Fibroblast of skin of left quadriceps (primary cell): Measurements from ENCODE around the gene APBA3.

ENCODE experiments used
- DNase-seq, 2 experiments: peaks; one replicate each; pipeline ENCODE4 v3.0.0-alpha.2; 2013; ENCODE audit warnings: low read depth in 2 of 2

APBA3 gene

GRCh38 chr19:3785938-3786824, 24.7 kb upstream of the APBA3 start, which contains the start of gene MATK:
MATK (minus strand) TSS chr19:3786381; CDS start chr19:3785135, 1,246 bp downstream.
- DNase-seq, result no peak

- DNase-seq, result no peak
These were observed 24.0 kb upstream of the APBA3 start for GRCh38 chr19:3785451-3785937.

- DNase-seq, result no peak
These were observed 23.3 kb upstream of the APBA3 start for GRCh38 chr19:3784607-3785450.

DNA sequence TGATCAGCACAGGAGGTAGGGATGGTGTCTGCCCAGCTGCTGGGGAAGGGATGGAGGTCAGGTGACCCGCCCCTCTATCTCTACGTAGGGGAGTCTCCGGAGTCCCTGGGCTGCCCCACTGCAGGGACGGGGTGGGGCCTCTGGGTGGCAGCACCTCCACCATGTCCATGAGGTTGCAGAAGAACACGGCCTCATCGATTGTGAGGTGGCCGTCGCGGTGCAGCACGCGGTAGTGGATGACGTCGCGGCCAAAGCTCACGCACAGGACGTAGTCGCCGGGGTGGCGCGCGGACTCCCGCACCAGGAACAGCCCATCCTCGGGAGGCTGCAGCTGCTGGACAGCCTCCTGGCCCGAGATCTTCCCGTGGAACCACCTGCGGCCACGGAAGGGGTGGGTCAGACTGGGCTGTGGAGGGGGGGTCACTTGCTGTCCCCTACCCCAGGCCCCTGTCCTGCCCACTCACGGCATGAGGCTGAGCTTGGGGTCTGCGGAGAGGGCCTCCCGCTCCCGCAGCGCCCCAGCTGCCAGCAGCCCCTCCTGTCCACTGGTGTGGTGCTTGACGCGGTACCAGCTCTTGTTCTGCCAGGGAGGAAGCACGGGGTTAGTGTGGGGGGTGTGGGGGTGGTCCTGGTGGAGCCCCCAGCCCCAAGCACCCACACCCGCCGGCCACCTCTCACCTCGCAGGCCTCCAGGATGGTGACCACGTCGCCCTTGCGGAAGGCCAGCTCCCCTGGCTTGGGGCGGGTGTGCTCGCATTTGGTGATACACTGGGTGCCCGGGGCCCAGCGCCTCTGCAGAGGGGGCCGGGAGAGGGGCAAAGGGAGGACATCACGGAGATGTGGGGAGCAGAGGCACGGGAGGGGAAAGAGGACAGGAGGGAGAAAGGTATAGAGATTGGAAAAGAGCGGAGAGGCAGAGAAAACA, 22.4 kb upstream of the APBA3 start:
- DNase-seq, result no peak

- no peak for DNase-seq
These were observed 21.4 kb upstream of the APBA3 start for GRCh38 chr19:3782903-3783302.

DNA sequence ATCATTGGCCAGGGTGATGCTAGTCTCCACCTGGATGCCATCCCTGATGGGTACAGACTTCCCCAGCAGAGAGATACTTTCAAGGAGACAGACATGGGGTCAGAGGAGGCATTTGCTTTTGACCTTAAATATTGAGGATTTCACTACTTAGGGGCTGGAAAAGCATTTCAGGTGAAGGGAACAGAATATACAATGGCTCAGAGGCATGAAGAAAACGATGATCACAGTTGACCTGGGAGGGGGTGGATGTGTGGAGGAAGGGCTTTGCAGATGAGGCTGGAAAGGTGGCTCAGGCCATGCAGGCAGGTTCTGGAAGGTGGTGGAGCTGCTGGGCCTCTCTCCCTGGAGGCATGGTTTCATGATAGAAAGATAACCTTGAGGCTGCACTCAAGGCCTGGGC, 20.8 kb upstream of the APBA3 start:
- DNase-seq, result no peak

- no peak for DNase-seq
These were observed 20.1 kb upstream of the APBA3 start for GRCh38 chr19:3781603-3782002.

DNA sequence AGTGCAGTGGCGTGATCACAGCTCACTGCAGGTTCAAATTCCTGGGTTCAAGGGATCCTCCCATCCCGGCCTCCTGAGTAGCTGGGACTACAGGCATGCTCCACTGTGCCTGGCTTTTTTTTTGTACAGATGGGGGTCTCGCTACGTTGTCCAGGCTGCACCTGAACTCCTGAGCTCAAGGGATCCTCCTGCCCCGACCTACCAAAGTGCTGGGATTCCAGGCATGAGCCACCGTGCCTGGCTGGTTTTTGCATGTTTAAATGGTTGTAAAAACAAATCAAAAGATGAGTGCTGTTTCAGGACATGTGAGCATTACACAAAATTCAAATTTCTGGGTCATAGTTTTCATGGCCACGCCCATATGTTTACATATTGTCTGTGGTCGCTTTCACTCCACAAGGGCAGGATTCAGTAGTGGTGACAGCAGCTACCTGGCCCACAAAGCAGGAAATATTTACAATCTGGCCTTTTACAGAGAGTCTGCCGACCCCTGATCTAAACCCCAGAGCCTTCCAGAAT, 19.4 kb upstream of the APBA3 start:
- no peak for DNase-seq

- DNase-seq, result no peak
These were observed 17.6 kb upstream of the APBA3 start for GRCh38 chr19:3778899-3779723.

- no peak for DNase-seq
These were observed 16.8 kb upstream of the APBA3 start for GRCh38 chr19:3778104-3778867.

- no peak for DNase-seq
These were observed 15.1 kb upstream of the APBA3 start for GRCh38 chr19:3776479-3777040.

DNA sequence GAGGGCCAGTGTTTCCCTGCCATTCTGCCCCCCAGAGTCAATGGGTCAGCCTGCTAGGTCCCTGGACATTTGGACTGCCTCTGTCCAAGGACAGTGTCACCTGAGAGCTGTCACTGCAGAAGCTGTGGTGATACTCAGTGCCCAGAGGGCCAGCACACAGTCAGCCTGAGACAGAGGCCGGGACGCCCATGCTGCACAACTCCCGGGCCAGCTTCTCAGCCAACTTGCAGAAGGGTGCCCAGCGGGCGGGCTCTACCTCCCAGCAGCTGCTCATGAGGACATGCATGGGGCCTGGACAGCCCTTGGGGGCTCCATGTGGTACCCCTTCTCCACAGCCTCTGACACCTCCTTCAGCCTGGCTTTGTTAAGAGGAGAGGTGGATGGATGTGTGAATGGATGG, 14.3 kb upstream of the APBA3 start:
- no peak for DNase-seq

- no peak for DNase-seq
These were observed 13.9 kb upstream of the APBA3 start for GRCh38 chr19:3775374-3775711.

- DNase-seq, result no peak
These were observed 13.3 kb upstream of the APBA3 start for GRCh38 chr19:3774621-3775373.

DNA sequence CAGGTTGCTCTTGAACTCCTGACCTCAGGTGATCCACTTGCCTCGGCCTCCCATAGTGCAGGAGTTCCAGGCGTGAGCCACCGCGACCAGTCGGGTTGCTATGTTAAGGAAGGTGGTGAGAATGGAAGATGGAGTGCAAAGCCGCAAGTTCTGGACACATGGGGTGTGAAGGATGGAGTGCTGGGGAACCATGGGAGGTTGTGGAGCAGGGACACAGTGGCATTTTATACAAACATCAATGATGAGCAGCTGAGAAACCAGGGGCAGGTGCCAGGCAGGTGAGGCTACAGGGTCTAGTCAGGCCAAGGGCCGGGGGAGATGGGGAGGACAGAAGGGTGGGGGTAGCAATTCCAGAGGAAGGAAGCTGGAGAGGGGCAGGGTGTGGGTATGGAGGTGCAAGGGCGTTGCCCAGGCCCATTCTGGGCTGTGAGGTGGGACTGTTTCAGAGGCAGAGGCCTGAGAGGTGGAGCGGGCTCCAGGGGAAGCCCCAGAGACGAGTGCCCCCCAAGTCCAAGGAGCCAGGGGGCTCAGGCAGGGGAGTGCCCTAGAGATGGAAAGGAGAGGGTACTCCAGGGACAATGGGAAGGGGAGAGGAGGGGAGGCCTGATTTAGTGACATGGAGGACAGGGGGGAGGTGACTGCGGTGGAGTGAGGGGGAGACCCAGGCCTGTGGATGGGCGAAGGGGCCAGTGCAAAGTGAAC, 12.5 kb upstream of the APBA3 start:
- DNase-seq, result no peak

DNA sequence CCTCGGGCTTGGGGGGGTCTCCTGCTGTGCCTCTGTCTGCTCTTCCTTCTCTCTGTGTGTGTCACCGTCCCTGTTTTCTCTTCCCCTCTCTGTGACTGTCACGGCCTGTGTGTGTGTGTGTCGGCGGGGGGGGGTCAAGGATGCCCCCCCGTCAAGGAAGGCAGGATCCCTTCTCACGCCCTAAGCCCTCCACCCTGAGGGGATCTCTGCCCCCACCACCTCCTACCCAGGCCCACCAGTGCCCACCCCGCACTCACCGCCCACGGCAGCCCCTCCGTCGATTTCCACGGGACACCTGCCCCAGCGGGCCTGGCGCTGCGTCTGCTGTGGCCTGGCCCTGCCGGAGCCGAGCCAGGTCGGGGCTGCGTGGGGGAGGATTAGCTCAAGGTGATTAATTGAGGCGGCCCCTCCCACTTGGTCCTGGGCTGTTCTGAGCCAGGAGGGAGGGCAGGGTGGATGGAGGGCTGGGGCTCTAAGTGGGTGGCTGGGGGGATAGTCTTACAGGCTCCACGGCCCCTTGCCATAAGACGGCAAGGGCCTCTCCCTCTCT, 10.5 kb upstream of the APBA3 start, which contains the start of gene RAX2:
RAX2 (minus strand) TSS at position 323 of the 550 bp plus-strand sequence. CDS start 486 bp downstream, outside the sequence.
- no peak for DNase-seq
